T-helper 1 cell treated with Interleukin-12 subunit alpha and Interleukin-12 subunit beta and Interleukin-4 antibody, amounts not matched to agents 30 μg/mL and 1 μg/mL, for 36 hours (primary cell): ENCODE measurements around the gene UCK2.

Experiments
- H3K27ac Mint-ChIP-seq: one replicate; pipeline ENCODE4 v1.8.0; 2021; ENCODE audit warnings: mild to moderate bottlenecking, mixed read lengths
- H3K27me3 Mint-ChIP-seq: one replicate; pipeline ENCODE4 v1.8.0; 2021; ENCODE audit warnings: low read depth, mixed read lengths
- H3K36me3 Mint-ChIP-seq: one replicate; pipeline ENCODE4 v1.8.0; 2021; ENCODE audit warnings: low read depth, mixed read lengths
- H3K4me1 Mint-ChIP-seq: one replicate; pipeline ENCODE4 v1.8.0; 2021; ENCODE audit warnings: low read depth, mixed read lengths
- H3K4me3 Mint-ChIP-seq: one replicate; pipeline ENCODE4 v1.8.0; 2021; ENCODE audit warnings: mild to moderate bottlenecking, moderate library complexity, mixed read lengths
- H3K9me3 Mint-ChIP-seq: one replicate; pipeline ENCODE4 v1.8.0; 2021; ENCODE audit warnings: mixed read lengths

The UCK2 gene

GRCh38 chr1:165903672-165904071, 76.3 kb downstream of the UCK2 start:
- Mint-ChIP-seq H3K4me1 (peaks cover 10% of the 10 kb centered on the region), H3K36me3 (peaks cover 1% of the 10 kb centered on the region), H3K4me3 (no peak overlapping the region), H3K27me3 (no peaks in the 10 kb centered on the region), H3K9me3 (no peaks in the 10 kb centered on the region), H3K27ac (no peak overlapping the region)

GRCh38 chr1:165904948-165905347, 77.5 kb downstream of the UCK2 start:
- H3K4me1 Mint-ChIP-seq, result peaks cover 9% of the 10 kb centered on the region
- no peaks in the 10 kb centered on the region for H3K9me3 Mint-ChIP-seq
- H3K36me3 Mint-ChIP-seq, result peaks cover 5% of the 10 kb centered on the region
- no peak overlapping the region for H3K4me3 Mint-ChIP-seq
- H3K27ac Mint-ChIP-seq, result no peak overlapping the region
- H3K27me3 Mint-ChIP-seq, result no peaks in the 10 kb centered on the region

GRCh38 chr1:165905853-165906252, 78.4 kb downstream of the UCK2 start:
- peaks cover 7% of the 10 kb centered on the region for H3K36me3 Mint-ChIP-seq
- no peaks in the 10 kb centered on the region for H3K9me3 Mint-ChIP-seq
- peaks cover 5% of the 10 kb centered on the region for H3K4me1 Mint-ChIP-seq
- H3K27ac Mint-ChIP-seq, result peak overlapping the region; percentile 7
- H3K27me3 Mint-ChIP-seq, result no peaks in the 10 kb centered on the region
- no peak overlapping the region for H3K4me3 Mint-ChIP-seq

GRCh38 chr1:165907256-165907857, 79.9 kb downstream of the UCK2 start:
- H3K36me3 Mint-ChIP-seq, result peaks cover 7% of the 10 kb centered on the region
- H3K27me3 Mint-ChIP-seq, result no peaks in the 10 kb centered on the region
- H3K4me1 Mint-ChIP-seq, result peaks cover 5% of the 10 kb centered on the region
- H3K27ac Mint-ChIP-seq, result no peak overlapping the region
- no peak overlapping the region for H3K4me3 Mint-ChIP-seq
- no peaks in the 10 kb centered on the region for H3K9me3 Mint-ChIP-seq

GRCh38 chr1:165910764-165911421, 83.5 kb downstream of the UCK2 start:
- no peaks in the 10 kb centered on the region for H3K9me3 Mint-ChIP-seq
- H3K27me3 Mint-ChIP-seq, result no peaks in the 10 kb centered on the region
- H3K4me1 Mint-ChIP-seq, result peaks cover 3% of the 10 kb centered on the region
- no peak overlapping the region for H3K27ac Mint-ChIP-seq
- no peak overlapping the region for H3K4me3 Mint-ChIP-seq
- peaks cover 7% of the 10 kb centered on the region for H3K36me3 Mint-ChIP-seq

- Mint-ChIP-seq H3K4me3 (no peak overlapping the region), H3K27me3 (no peaks in the 10 kb centered on the region), H3K4me1 (peaks cover 2% of the 10 kb centered on the region), H3K36me3 (peaks cover 7% of the 10 kb centered on the region), H3K9me3 (no peaks in the 10 kb centered on the region), H3K27ac (no peak overlapping the region)
Measured at GRCh38 chr1:165911609-165912281, 84.3 kb downstream of the UCK2 start.

GRCh38 chr1:165912638-165913037, 85.2 kb downstream of the UCK2 start:
- Mint-ChIP-seq H3K4me1 (peaks cover 2% of the 10 kb centered on the region), H3K36me3 (peaks cover 7% of the 10 kb centered on the region), H3K9me3 (no peaks in the 10 kb centered on the region), H3K4me3 (no peak overlapping the region), H3K27ac (no peak overlapping the region), H3K27me3 (no peaks in the 10 kb centered on the region)

GRCh38 chr1:165914136-165914798, 86.9 kb downstream of the UCK2 start:
- H3K27ac Mint-ChIP-seq, result no peak overlapping the region
- H3K4me3 Mint-ChIP-seq, result no peak overlapping the region

GRCh38 chr1:165915480-165915879, 88.1 kb downstream of the UCK2 start:
- H3K27ac Mint-ChIP-seq, result no peak overlapping the region
- H3K27me3 Mint-ChIP-seq, result no peaks in the 10 kb centered on the region
- H3K4me3 Mint-ChIP-seq, result no peak overlapping the region

More at GRCh38 chr1:165914136-165914798, 86.9 kb downstream of the UCK2 start:
- peaks cover 4% of the 10 kb centered on the region for H3K36me3 Mint-ChIP-seq
- no peaks in the 10 kb centered on the region for H3K27me3 Mint-ChIP-seq
- H3K4me1 Mint-ChIP-seq, result peaks cover 2% of the 10 kb centered on the region
- H3K9me3 Mint-ChIP-seq, result no peaks in the 10 kb centered on the region

GRCh38 chr1:165915932-165916348, 88.5 kb downstream of the UCK2 start:
- H3K36me3 Mint-ChIP-seq, result no peaks in the 10 kb centered on the region
- peaks cover 2% of the 10 kb centered on the region for H3K4me1 Mint-ChIP-seq
- H3K4me3 Mint-ChIP-seq, result no peak overlapping the region
- H3K27ac Mint-ChIP-seq, result no peak overlapping the region
- H3K9me3 Mint-ChIP-seq, result no peaks in the 10 kb centered on the region
- no peaks in the 10 kb centered on the region for H3K27me3 Mint-ChIP-seq

More at GRCh38 chr1:165915480-165915879, 88.1 kb downstream of the UCK2 start:
- H3K4me1 Mint-ChIP-seq, result peaks cover 2% of the 10 kb centered on the region
- H3K9me3 Mint-ChIP-seq, result no peaks in the 10 kb centered on the region
- no peaks in the 10 kb centered on the region for H3K36me3 Mint-ChIP-seq

GRCh38 chr1:165917166-165917565, 89.8 kb downstream of the UCK2 start:
- no peaks in the 10 kb centered on the region for H3K36me3 Mint-ChIP-seq
- no peaks in the 10 kb centered on the region for H3K9me3 Mint-ChIP-seq
- H3K4me1 Mint-ChIP-seq, result peaks cover 2% of the 10 kb centered on the region
- H3K27me3 Mint-ChIP-seq, result no peaks in the 10 kb centered on the region
- no peak overlapping the region for H3K4me3 Mint-ChIP-seq
- no peak overlapping the region for H3K27ac Mint-ChIP-seq

GRCh38 chr1:165924117-165924516, 96.7 kb downstream of the UCK2 start:
- Mint-ChIP-seq H3K27ac (no peak overlapping the region), H3K9me3 (no peaks in the 10 kb centered on the region), H3K4me1 (peaks cover 10% of the 10 kb centered on the region), H3K27me3 (peaks cover 25% of the 10 kb centered on the region), H3K36me3 (no peaks in the 10 kb centered on the region), H3K4me3 (no peak overlapping the region)

GRCh38 chr1:165925498-165926079, 98.2 kb downstream of the UCK2 start:
- H3K4me1 Mint-ChIP-seq, result peaks cover 10% of the 10 kb centered on the region
- peaks cover 27% of the 10 kb centered on the region for H3K27me3 Mint-ChIP-seq
- H3K27ac Mint-ChIP-seq, result no peak overlapping the region
- no peaks in the 10 kb centered on the region for H3K9me3 Mint-ChIP-seq
- H3K4me3 Mint-ChIP-seq, result no peak overlapping the region
- H3K36me3 Mint-ChIP-seq, result no peaks in the 10 kb centered on the region

- H3K27me3 Mint-ChIP-seq, result peaks cover 27% of the 10 kb centered on the region
- no peak overlapping the region for H3K4me3 Mint-ChIP-seq
- H3K9me3 Mint-ChIP-seq, result no peaks in the 10 kb centered on the region
- H3K36me3 Mint-ChIP-seq, result no peaks in the 10 kb centered on the region
- H3K4me1 Mint-ChIP-seq, result peaks cover 10% of the 10 kb centered on the region
- no peak overlapping the region for H3K27ac Mint-ChIP-seq
Measured at GRCh38 chr1:165927169-165927568, 99.8 kb downstream of the UCK2 start.
